DMS79 (cell line): Measurements from ENCODE around the gene MALRD1.

Source experiments
- DNase-seq: peaks from one replicate; lab custom pipeline; 2025; lab: John Stamatoyannopoulos, UW

Gene MALRD1

DNA sequence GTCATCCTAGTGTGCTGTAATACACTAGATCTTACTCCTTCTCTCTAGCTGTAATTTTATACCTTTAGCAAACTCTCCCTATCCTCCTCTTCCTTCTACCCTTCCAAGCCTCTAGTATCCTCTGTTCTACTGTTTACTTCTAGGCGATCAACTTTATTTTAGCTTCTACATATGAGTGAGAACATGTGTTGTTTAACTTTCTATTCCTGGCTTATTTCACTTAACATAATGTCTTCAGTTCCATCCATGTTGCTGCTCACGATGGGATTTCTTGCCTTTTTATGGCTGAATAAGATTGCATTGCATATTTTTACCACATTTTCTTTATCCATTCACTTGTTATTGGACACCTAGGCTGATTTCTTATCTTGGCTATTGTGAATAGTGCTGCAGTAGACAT, 318.6 kb downstream of the MALRD1 start:
- DNase-seq, result no peak

DNA sequence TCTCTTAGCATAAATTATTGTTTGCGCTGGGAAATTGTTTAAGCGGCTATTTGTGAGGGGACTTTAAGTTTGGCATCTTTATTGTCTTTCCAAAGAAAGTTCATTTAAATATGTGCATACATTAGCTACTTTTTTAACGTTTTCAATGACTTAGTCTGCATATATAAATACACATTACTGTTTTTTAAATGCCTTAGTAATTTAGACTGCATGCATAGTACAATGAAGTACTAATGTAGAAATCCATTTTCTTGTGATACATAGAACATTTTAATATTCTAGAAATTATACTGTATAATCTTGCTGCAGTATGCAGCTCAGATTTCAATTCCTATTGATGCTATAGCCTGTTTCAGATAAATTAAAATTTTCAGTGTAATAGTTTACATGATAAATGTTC, 325.4 kb downstream of the MALRD1 start:
- DNase-seq, result no peak

DNA sequence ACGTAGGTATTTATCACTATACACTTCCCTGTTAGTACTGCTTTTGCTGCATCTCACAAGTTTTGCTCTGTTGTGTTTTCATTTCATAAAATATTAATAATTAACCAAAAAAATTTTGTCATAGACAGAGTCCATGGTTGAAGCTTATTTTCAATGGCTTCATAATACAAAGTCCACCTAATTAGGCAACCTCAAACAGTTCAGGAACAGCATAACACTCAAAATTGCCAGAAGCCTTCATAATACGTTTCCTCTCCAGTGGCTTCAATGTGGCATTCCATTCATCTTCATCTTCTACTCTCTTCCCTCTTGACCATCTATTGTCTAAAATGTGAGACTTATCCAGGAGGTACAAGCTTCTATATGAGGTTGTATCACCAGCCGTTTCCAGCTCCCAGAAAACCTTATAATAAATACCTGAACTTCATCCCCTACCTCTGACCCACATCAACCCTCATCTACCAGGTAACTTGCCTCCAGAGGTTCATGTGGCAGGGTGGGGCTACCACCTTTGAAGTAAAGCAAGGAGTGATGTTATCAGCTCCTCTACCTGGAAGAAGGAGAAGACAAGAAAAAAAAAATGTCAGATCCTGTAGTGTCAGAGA, 337.3 kb downstream of the MALRD1 start:
- DNase-seq, result no peak

GRCh38 chr10:19408924-19409323, 360.3 kb downstream of the MALRD1 start:
- no peak for DNase-seq

DNA sequence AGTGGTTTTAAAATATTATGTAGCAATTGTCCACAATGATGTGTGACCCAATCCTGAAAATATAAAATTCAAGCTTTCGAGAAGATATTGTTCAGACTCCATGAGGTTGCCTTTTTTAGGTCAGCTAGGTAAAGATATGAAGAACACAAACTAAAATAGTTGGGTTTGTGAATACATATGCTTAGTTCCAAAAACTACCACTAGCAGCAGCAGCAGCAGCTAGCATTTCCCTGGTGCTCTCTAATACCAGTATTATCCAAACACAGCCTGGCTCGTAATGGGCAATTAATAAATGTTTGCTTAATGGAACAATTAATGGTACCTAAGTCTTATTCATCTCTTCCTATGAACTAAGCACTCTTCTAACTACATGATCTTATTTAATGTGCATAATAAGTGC, 362.5 kb downstream of the MALRD1 start:
- no peak for DNase-seq

- DNase-seq, result no peak
Measured at GRCh38 chr10:19412531-19412930, 363.9 kb downstream of the MALRD1 start.

- no peak for DNase-seq
Measured at GRCh38 chr10:19416164-19416563, 367.6 kb downstream of the MALRD1 start.

- no peak for DNase-seq
Measured at GRCh38 chr10:19417740-19418139, 369.1 kb downstream of the MALRD1 start.

DNA sequence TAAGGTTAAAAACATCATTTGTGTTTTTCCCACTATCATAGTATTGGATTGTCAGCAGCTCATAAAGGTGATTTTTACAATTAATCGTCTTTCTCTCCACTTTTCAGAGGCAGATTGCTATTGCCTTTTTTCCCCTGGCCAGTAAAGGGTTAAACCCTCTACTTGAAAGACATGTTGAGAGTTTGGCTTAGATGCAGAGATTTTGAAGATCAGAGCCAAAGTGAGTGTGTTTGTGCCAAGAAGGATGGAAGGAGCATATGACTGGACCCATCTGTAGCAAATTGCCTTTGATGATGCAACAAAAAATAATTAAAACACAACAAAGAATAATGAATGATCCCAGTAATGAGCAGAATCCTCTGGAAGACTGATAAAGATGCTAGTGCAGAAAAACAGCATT, 373.1 kb downstream of the MALRD1 start:
- no peak for DNase-seq

GRCh38 chr10:19426034-19426433, 377.4 kb downstream of the MALRD1 start:
- DNase-seq, result no peak

DNA sequence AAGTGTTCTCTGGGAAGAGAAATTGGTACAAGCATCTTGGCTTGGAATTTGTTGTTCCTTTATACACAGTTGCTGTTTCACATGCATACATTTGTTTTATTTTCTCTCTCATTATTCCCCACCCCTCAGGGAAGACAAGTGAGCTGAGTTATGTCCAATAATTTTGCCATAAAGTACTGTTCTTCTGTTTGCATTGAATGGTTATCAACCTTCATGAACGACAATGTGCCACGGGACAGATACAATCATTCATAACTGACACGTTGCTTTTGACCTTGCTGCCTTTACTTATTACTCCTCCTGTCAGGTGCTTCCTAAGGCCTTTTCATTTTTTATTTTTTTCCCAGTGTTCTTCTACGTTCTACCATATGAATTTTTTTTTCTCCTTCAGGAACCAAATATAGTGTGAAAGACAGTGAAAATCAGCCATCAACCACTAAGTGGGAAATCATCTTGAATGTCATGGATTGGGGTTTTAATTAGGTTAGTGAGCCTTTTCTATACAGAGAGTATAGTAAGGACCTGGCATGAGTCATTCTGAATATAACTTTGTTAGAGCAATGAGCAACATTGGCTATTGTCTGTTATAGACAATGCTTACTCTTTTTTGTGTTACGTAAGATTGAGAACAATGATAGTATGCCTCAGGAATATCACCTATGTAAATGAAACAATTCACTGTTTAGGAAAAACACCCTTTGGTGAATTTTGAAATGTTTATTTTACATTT, 383.2 kb downstream of the MALRD1 start:
- DNase-seq, result no peak

DNA sequence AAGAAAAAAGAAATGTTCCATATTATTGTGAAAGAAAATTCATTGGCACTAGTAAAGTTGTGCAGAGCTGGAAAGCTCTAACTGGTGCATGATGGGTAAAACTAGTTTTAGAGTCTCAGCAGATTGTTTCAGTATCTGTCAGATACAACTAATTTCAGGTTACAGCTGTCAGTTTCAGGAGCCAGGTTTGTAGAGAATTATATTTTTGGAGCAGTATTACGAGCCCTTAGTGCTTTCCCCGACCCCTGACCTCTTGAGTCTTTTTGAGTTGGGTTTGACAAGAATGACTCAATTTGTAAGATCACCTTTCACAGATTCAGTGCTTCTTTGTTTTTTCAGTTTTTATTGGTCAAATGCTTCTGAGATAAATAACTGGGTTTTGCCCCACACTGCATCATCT, 401.3 kb downstream of the MALRD1 start:
- no peak for DNase-seq

- no peak for DNase-seq
Measured at GRCh38 chr10:19451356-19451755, 402.8 kb downstream of the MALRD1 start.

DNA sequence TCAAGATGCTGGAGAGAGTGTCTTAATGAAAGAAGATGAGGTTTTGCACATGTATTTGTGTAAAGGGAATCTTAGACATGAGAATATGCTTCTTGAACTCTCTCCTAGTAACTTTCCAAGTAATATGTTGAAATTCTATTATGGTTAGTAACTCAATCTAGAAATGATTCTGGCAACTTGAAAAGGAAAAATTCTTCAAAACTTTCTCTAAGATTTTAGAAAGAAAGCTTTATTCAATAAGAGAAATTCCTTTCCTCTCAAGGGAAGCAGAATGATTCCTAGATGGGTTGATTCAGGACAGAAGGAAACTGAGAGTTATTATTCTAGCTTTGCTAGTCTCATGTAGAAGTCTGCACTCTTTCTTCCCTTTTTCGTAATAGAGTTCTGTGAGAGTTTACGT, 403.3 kb downstream of the MALRD1 start:
- no peak for DNase-seq

DNA sequence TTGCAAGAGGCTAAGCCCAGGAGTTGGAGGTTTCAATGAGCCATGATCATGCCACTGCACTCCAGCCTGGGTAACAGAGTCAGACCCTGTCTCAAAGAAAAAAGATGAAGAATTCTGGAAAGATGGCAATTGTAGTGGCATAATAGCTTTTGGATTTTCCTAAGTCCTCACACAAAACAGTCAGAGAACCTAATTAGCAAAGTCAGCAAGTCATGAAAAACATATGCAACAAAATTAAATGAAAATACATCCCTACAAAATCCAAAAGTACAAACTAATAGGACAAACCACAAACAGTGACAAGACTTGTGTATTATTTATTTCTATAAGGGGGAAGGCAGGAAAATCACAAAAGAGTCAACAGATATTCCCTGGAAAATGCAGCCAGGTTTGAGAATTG, 405.4 kb downstream of the MALRD1 start:
- DNase-seq, result no peak

- DNase-seq, result no peak
Measured at GRCh38 chr10:19461588-19461987, 413.0 kb downstream of the MALRD1 start.

DNA sequence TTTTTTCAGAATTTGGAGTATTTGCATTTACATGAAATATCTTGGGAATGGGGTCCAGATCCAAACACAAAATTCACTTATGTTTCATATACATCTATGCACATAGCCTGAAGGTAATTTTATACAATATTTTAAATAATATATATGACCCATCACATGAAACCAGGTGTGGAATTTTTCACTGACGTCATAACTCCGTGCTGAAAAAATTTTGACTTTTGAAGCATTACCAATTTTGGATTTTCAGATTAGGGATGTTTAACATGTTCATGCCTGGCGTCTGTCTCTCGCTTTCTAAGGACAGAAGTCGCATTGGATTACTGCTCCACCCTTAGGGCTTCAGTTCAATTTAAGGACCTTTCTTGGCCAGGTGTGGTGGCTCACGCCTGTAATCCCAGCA, 418.1 kb downstream of the MALRD1 start:
- no peak for DNase-seq

DNA sequence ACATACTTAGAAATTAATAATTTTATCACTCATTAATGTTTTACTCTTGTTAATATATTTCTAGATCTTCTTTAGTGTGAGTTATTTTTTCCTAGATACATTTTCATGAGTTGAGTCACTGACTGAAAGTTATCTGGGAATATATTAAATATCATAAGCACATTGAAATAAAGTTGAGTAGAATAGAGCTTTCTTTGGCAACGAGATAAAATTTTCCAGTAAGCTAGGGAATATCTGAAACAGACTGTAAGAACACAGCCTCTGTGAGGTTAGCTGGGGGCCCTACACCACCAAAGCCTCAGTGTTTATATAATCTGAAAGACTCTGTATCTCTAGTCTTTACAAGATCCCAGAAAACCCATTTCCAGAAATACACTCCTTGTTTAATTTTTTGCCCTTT, 419.8 kb downstream of the MALRD1 start:
- no peak for DNase-seq

DNA sequence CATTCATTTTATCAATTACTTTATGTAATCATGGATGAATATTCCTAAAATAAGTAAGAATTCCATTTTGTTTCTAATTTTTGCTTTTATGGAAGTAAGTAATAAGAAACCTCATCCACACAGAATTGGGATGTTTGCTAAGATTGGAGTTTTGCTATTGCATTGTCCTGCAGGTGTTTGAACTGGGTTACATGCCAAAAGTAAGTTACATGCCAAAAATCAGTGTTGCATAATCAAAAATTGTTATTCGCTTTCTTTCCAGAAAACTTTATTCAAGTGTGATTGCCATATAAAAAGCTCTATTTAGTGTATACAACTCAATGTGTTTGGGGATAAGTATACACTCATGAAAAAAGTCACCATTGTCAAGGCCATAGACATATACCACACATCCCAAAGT, 420.9 kb downstream of the MALRD1 start:
- no peak for DNase-seq

- DNase-seq, result no peak
Measured at GRCh38 chr10:19479854-19480253, 431.3 kb downstream of the MALRD1 start.

GRCh38 chr10:19480353-19480752, 431.8 kb downstream of the MALRD1 start:
- no peak for DNase-seq

DNA sequence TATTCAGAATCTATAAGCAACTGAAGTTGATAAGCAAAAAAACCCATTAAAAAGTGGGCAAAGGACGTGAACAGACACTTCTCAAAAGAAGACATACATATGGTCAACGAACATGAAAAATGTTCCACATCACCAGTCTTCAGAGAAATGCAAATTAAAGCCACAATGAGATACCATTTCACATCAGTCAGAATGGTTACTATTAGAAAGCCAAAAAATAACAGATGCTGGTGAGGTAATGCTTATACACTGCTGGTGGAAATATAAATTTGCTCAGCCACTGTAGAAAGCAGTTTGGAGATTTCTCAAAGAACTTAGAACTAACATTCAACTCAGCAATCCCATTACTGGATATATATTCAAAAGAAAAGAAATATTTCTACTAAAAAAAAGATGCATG, 434.8 kb downstream of the MALRD1 start:
- DNase-seq, result no peak

GRCh38 chr10:19488592-19489280, 440.1 kb downstream of the MALRD1 start:
- DNase-seq, result no peak

GRCh38 chr10:19491166-19491565, 442.6 kb downstream of the MALRD1 start:
- no peak for DNase-seq
